Transverse colon (tissue), 4 donors: ENCODE data around the gene RPS27L. TPM values are rescaled to one million over a fixed set of nuclear protein-coding genes. Genes with fewer than 3 reads are reported as not detected.

Experiments
- DNase-seq: peaks from one replicate; pipeline ENCODE4 v3.0.0-alpha.2; 2019
- H3K27ac ChIP-seq, 4 donors: fragments of 200-600 bp; sonication (generic); 2 replicates each; pipeline ENCODE4 v1.5.1; 2016 to 2018; ENCODE audit warnings: inconsistent platforms in 4 of 4
- H3K27me3 ChIP-seq: fragments of 200-600 bp; sonication (generic); 2 replicates; pipeline ENCODE4 v1.5.1; 2017; ENCODE audit warnings: inconsistent platforms
- H3K36me3 ChIP-seq, 4 donors: fragments of 200-600 bp; sonication (generic); 2 replicates each; pipeline ENCODE4 v1.5.1; 2017 to 2019; ENCODE audit warnings: inconsistent platforms in 4 of 4
- H3K4me1 ChIP-seq, 4 donors: fragments of 200-600 bp; sonication (generic); 2 replicates each; pipeline ENCODE4 v1.5.1; 2017 to 2020; ENCODE audit warnings: inconsistent platforms in 4 of 4
- H3K4me3 ChIP-seq, 4 donors: fragments of 200-600 bp; sonication (generic); 1 replicate in 1 of 4; 2 replicates in 3 of 4; pipeline versions ENCODE4 v1.5.1 to v1.6.1; 2017 to 2019; ENCODE audit warnings: inconsistent platforms in 4 of 4
- H3K9me3 ChIP-seq, 2 donors: fragments of 200-600 bp; sonication (generic); 2 replicates each; pipeline ENCODE4 v1.5.1; 2017 to 2019; ENCODE audit warnings: inconsistent platforms in 2 of 2
- CTCF ChIP-seq, 5 experiments: fragments of 200-600 bp in 3 of 5; fragments of 450-650 bp in 2 of 5; sonication (generic) in 3 of 5; IDR thresholded peaks; 1 replicate in 2 of 5; 2 replicates in 3 of 5; pipeline ENCODE4 v1.5.1; 2016 to 2017; ENCODE audit warnings: antibody characterized with exemption in 5 of 5, inconsistent platforms in 3 of 5, mild to moderate bottlenecking in 2 of 5, moderate library complexity in 1 of 5
- EP300 ChIP-seq: sonication (generic); formaldehyde crosslinking; IDR thresholded peaks from one replicate; pipeline ENCODE4 v1.6.1; 2017; ENCODE audit warnings: antibody characterized with exemption, low read depth
- POLR2A ChIP-seq: fragments of 450-650 bp; IDR thresholded peaks from one replicate; pipeline ENCODE4 v1.6.1; 2016; ENCODE audit warnings: antibody characterized with exemption, mild to moderate bottlenecking, moderate library complexity
- POLR2AphosphoS5 ChIP-seq, 3 donors: sonication (generic); formaldehyde crosslinking; IDR thresholded peaks; one replicate each; pipeline ENCODE4 v1.6.1; 2016; ENCODE audit warnings: antibody characterized with exemption in 3 of 3
- WGBS, 2 donors: methylation state at CpG; one replicate each; pipeline ENCODE4 v1.1.5; 2018; ENCODE audit warnings: low coverage in 1 of 2; 5-methylcytosine and 5-hydroxymethylcytosine counted together
- in situ Hi-C, 4 donors: fragments of 200-750 bp; cut with MboI; loops; one replicate each; pipeline versions ENCODE4 v1.15.0 to v1.15.1; 2017; ENCODE audit warnings: low sequenced_read_pairs in 3 of 4, low pct_ligation_motif_present in 1 of 4, low pct_unique_long_range_greater_than_20kb in 1 of 4
- intact Hi-C: fragments of 100-400 bp; cut with DNase I; formaldehyde crosslinking; loops from one replicate; pipeline ENCODE4 v1.15.1; 2023; ENCODE audit warnings: low total_unique reads
- total RNA-seq, 4 donors: library from RNA; depleted of rRNA; stranded (reverse); fragments of >200 nt; gene quantifications; one replicate each; pipeline ENCODE4 v1.1.0, GENCODE V29; 2016

Gene RPS27L
- total RNA-seq, 4 donors from 2014 or later = 4.5 to 143 (median 58.5) TPM

GRCh38 chr15:63172851-63173451, 15.7 kb upstream of the RPS27L start:
- H3K9me3 ChIP-seq = no peaks in the 10 kb centered on the region
- no peaks in the 10 kb centered on the region for H3K27me3 ChIP-seq
- TF ChIP-seq POLR2A (no peak), CTCF (IDR thresholded peaks at IDR 0.05) (no peak), EP300 (no peak), POLR2AphosphoS5 (IDR thresholded peaks at IDR 0.05) (no peak)
- DNase-seq = no peak
- H3K36me3 ChIP-seq = no peaks in the 10 kb centered on the region
- H3K27ac ChIP-seq = no peak overlapping the region
- 79% methylated on average over 3 of the region's 3 CpGs; no CpG with 5 or more reads in 1 of the 2 donors for WGBS, 2 donors
- H3K4me3 ChIP-seq = no peak overlapping the region
- in situ Hi-C loops (loop anchor here in 3 of 4 donors (25.0 kb wide), 2 partner anchors 89 to 239 kb away; no protein-coding TSS in a partner anchor), intact Hi-C loops (no loop called here)
- no peaks in the 10 kb centered on the region for H3K4me1 ChIP-seq

- intact Hi-C loops = no loop called here
- Histone ChIP-seq H3K4me3 (no peak overlapping the region), H3K36me3 (no peaks in the 10 kb centered on the region), H3K4me1 (no peaks in the 10 kb centered on the region), H3K27ac (no peak overlapping the region), H3K9me3 (no peaks in the 10 kb centered on the region), H3K27me3 (no peaks in the 10 kb centered on the region)
- 91% methylated on average over 5 of the region's 5 CpGs; no CpG with 5 or more reads in 1 of the 2 donors for WGBS, 2 donors
- no peak for DNase-seq
- TF ChIP-seq POLR2A = no peak
- no peak for TF ChIP-seq EP300
- TF ChIP-seq CTCF (IDR thresholded peaks at IDR 0.05) = no peak
- TF ChIP-seq POLR2AphosphoS5 (IDR thresholded peaks at IDR 0.05) = no peak
- in situ Hi-C loops = loop anchor here in 3 of 4 donors (25.0 kb wide), 2 partner anchors 90 to 240 kb away; no protein-coding TSS in a partner anchor
Observed at GRCh38 chr15:63172376-63172775, 15.1 kb upstream of the RPS27L start.

GRCh38 chr15:63169788-63170187, 12.5 kb upstream of the RPS27L start:
- Histone ChIP-seq H3K4me3 (no peak overlapping the region), H3K27ac (no peak overlapping the region), H3K36me3 (no peaks in the 10 kb centered on the region), H3K27me3 (no peaks in the 10 kb centered on the region), H3K4me1 (no peaks in the 10 kb centered on the region), H3K9me3 (no peaks in the 10 kb centered on the region)
- in situ Hi-C loops = loop anchor here in 3 of 4 donors (10.0 to 25.0 kb wide), 3 partner anchors 93 to 243 kb away; partner anchors contain the start of gene APH1B (in 1 of the 3)
- no peak for DNase-seq
- TF ChIP-seq POLR2AphosphoS5 (IDR thresholded peaks at IDR 0.05) = no peak
- WGBS, 2 donors = 86% methylated on average over 2 of the region's 2 CpGs; no CpG with 5 or more reads in 1 of the 2 donors
- intact Hi-C loops = no loop called here

GRCh38 chr15:63166219-63166618, 8.9 kb upstream of the RPS27L start:
- in situ Hi-C loops = loop anchor here in 3 of 4 donors (10.0 to 25.0 kb wide), 3 partner anchors 96 to 246 kb away; partner anchors contain the start of gene APH1B (in 1 of the 3)
- Histone ChIP-seq H3K27ac (no peak overlapping the region), H3K4me3 (no peak overlapping the region), H3K36me3 (no peaks in the 10 kb centered on the region), H3K9me3 (no peaks in the 10 kb centered on the region), H3K27me3 (no peaks in the 10 kb centered on the region), H3K4me1 (no peaks in the 10 kb centered on the region)
- 90% methylated on average over 2 of the region's 2 CpGs; no CpG with 5 or more reads in 1 of the 2 donors for WGBS, 2 donors
- DNase-seq = no peak
- TF ChIP-seq POLR2A = no peak
- no peak for TF ChIP-seq EP300
- TF ChIP-seq CTCF (IDR thresholded peaks at IDR 0.05) = no peak
- TF ChIP-seq POLR2AphosphoS5 (IDR thresholded peaks at IDR 0.05) = no peak
- intact Hi-C loops = no loop called here
